ENCODE results near the gene CDK9. TPM values are rescaled to one million over a fixed set of nuclear protein-coding genes. Genes with fewer than 3 reads are reported as not detected.

CDK9 gene
- total and polyA plus RNA-seq, 2 of the 4 experiments (the other 2 are of a cell fraction): 30.3 to 49.9 TPM

DNA sequence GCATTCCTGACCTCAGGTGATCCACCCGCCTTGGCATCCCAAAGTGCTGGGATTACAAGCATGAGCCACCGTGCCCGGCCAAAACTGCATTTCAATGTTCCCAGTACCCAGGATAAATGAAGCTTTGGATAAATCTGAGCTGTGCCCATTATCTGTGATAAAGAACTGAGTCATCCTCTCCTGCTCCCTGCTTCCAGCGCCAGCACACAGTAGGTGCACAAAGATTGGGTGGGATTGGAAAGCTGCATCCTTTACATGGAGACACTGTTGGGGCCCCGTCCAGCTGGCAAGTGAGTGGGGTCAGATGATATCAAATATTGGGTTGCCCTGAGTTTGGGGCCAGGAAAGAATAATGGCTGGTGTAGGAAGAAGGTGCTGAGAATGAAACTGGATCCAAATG, 24.8 kb upstream of the CDK9 start:
- Histone ChIP-seq H2AFZ (replicated peaks; ENCODE audit: low read length, poor library complexity) (no peak overlapping the region), H3K56ac (ENCODE audit: extremely low read depth, insufficient read depth, low read length) (no peak overlapping the region), H3K27ac (ENCODE audit: insufficient read depth, low read length) (no peak overlapping the region), H3K27me3 (ENCODE audit: control insufficient read depth, insufficient read depth, low read length) (peaks cover 39% of the 10 kb centered on the region), H3K18ac (ENCODE audit: low read depth, low read length) (no peak overlapping the region), H3K4me2 (ENCODE audit: low read depth, low read length) (no peak overlapping the region), H3K9me3 (ENCODE audit: control insufficient read depth, insufficient read depth, low read length) (no peaks in the 10 kb centered on the region), H3K14ac (replicated peaks; ENCODE audit: low read depth, low read length) (no peak overlapping the region), H2AK9ac (replicated peaks; ENCODE audit: low read depth, low read length, poor library complexity) (no peak overlapping the region), H4K20me1 (ENCODE audit: insufficient read depth, low read length) (no peaks in the 10 kb centered on the region), H2BK120ac (ENCODE audit: low read depth, low read length) (no peak overlapping the region), H2BK15ac (ENCODE audit: low read depth, low read length) (no peak overlapping the region), H3K4me3 (ENCODE audit: insufficient read depth, low read depth, low read length) (no peak overlapping the region), H3K4ac (ENCODE audit: low read depth, low read length) (no peak overlapping the region), H3K9me1 (ENCODE audit: insufficient read depth, low read length) (no peaks in the 10 kb centered on the region), H2BK20ac (ENCODE audit: low read depth, low read length) (no peak overlapping the region), H2AK5ac (ENCODE audit: low read depth, low read length) (no peak overlapping the region), H3K4me1 (ENCODE audit: control insufficient read depth, insufficient read depth, low read length) (no peaks in the 10 kb centered on the region), H3K79me1 (ENCODE audit: low read depth in 1 of 2, low read length in 2 of 2) (no peaks in the 10 kb centered on the region), H2BK5ac (ENCODE audit: low read depth, low read length, poor library complexity, severe bottlenecking) (no peak overlapping the region), H4K91ac (ENCODE audit: insufficient read depth, low read depth, low read length) (no peak overlapping the region), H3K9ac (ENCODE audit: low read depth, low read length) (no peak overlapping the region), H4K8ac (ENCODE audit: low read depth in 2 of 2, low read length in 2 of 2) (no peak overlapping the region), H3K36me3 (ENCODE audit: control insufficient read depth, insufficient read depth, low read length) (no peaks in the 10 kb centered on the region), H3K23ac (ENCODE audit: low read depth, low read length) (no peak overlapping the region), H4K5ac (ENCODE audit: low read depth, low read length) (no peak overlapping the region)
- intact Hi-C loops (cut with micrococcal nuclease) (no loop called here), in situ Hi-C loops (cut with MboI; ENCODE audit: low sequenced_read_pairs) (no loop called here), dilution Hi-C loops (cut with HindIII; ENCODE audit: low sequenced_read_pairs, unreplicated experiment) (no loop called here)
- CTCF ChIA-PET: no interaction called here
- no TSS peak for BruUV-seq (replicated peaks)
- POLR2A ChIA-PET (ENCODE audit: unreplicated experiment): no interaction called here
- ATAC-seq (ENCODE audit: low read depth) (no peak), DNase-seq (no peak)
- WGBS, 2 experiments (ENCODE audit: extremely low coverage in 2 of 2, insufficient read length in 1 of 2): 57% methylated on average over 1 of the region's 5 CpGs; no CpG with 5 or more reads in 1 of the 2 experiments
- TF ChIP-seq, protein P1, sequence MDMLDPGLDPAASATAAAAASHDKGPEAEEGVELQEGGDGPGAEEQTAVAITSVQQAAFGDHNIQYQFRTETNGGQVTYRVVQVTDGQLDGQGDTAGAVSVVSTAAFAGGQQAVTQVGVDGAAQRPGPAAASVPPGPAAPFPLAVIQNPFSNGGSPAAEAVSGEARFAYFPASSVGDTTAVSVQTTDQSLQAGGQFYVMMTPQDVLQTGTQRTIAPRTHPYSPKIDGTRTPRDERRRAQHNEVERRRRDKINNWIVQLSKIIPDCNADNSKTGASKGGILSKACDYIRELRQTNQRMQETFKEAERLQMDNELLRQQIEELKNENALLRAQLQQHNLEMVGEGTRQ (IDR thresholded peaks at IDR 0.05; ENCODE audit: low read depth, low read length): no peak
- no peak for TF ChIP-seq CHD1 (IDR thresholded peaks at IDR 0.05; ENCODE audit: low read depth, low read length)
- no peak for TF ChIP-seq MAZ (IDR thresholded peaks at IDR 0.05; ENCODE audit: borderline replicate concordance, low read depth, low read length)
- no peak for TF ChIP-seq POLR2A (IDR thresholded peaks at IDR 0.05; ENCODE audit: low read depth, low read length)
- TF ChIP-seq RAD21 (IDR thresholded peaks at IDR 0.05; ENCODE audit: low read length): no peak
- TF ChIP-seq, protein P2, sequence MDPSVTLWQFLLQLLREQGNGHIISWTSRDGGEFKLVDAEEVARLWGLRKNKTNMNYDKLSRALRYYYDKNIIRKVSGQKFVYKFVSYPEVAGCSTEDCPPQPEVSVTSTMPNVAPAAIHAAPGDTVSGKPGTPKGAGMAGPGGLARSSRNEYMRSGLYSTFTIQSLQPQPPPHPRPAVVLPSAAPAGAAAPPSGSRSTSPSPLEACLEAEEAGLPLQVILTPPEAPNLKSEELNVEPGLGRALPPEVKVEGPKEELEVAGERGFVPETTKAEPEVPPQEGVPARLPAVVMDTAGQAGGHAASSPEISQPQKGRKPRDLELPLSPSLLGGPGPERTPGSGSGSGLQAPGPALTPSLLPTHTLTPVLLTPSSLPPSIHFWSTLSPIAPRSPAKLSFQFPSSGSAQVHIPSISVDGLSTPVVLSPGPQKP (IDR thresholded peaks at IDR 0.05; ENCODE audit: borderline replicate concordance, low read depth, low read length): no peak
- TF ChIP-seq NFE2L2 (IDR thresholded peaks at IDR 0.05; ENCODE audit: low read depth, low read length): no peak
- TF ChIP-seq RCOR1 (IDR thresholded peaks at IDR 0.05; ENCODE audit: insufficient replicate concordance, low read length): no peak
- TF ChIP-seq CEBPB (IDR thresholded peaks at IDR 0.05; ENCODE audit: low read depth, low read length): no peak
- no peak for TF ChIP-seq RFX5 (IDR thresholded peaks at IDR 0.05; ENCODE audit: low read depth, low read length)
- TF ChIP-seq MAFK (IDR thresholded peaks at IDR 0.05; ENCODE audit: low read depth, low read length): no peak
- TF ChIP-seq FOS (IDR thresholded peaks at IDR 0.05; ENCODE audit: low read depth, low read length): no peak
- TF ChIP-seq, protein P3, sequence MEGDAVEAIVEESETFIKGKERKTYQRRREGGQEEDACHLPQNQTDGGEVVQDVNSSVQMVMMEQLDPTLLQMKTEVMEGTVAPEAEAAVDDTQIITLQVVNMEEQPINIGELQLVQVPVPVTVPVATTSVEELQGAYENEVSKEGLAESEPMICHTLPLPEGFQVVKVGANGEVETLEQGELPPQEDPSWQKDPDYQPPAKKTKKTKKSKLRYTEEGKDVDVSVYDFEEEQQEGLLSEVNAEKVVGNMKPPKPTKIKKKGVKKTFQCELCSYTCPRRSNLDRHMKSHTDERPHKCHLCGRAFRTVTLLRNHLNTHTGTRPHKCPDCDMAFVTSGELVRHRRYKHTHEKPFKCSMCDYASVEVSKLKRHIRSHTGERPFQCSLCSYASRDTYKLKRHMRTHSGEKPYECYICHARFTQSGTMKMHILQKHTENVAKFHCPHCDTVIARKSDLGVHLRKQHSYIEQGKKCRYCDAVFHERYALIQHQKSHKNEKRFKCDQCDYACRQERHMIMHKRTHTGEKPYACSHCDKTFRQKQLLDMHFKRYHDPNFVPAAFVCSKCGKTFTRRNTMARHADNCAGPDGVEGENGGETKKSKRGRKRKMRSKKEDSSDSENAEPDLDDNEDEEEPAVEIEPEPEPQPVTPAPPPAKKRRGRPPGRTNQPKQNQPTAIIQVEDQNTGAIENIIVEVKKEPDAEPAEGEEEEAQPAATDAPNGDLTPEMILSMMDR (conservative IDR thresholded peaks at IDR 0.05; ENCODE audit: low read depth, low read length): no peak
- no peak for TF ChIP-seq SMC3 (IDR thresholded peaks at IDR 0.05; ENCODE audit: low read depth, low read length)
- TF ChIP-seq MXI1 (IDR thresholded peaks at IDR 0.05; ENCODE audit: borderline replicate concordance, low read depth, low read length): no peak
- no peak for TF ChIP-seq BHLHE40 (IDR thresholded peaks at IDR 0.05; ENCODE audit: low read depth, low read length)
